ENCODE measurements around the gene SLC39A11.

DNA sequence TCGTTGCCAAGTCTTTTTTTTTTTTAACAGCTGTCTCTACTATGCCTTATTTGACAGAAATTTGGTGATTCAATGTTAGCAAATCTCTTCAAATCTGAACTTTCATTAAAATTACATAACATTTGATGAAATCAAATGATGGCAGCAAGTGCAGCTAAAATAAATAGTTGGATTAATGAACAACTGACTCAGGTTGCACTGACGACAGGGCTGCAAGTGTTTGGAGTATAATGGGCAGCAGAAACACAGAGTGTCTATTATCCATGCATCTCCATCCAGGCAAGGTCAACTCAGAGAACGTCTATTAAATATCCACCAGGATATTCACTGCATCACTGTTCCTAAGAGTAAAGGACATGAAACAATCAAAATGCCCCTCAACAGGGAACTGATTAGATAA, 109.8 kb downstream of the SLC39A11 start:
- TF ChIP-seq, protein P1, sequence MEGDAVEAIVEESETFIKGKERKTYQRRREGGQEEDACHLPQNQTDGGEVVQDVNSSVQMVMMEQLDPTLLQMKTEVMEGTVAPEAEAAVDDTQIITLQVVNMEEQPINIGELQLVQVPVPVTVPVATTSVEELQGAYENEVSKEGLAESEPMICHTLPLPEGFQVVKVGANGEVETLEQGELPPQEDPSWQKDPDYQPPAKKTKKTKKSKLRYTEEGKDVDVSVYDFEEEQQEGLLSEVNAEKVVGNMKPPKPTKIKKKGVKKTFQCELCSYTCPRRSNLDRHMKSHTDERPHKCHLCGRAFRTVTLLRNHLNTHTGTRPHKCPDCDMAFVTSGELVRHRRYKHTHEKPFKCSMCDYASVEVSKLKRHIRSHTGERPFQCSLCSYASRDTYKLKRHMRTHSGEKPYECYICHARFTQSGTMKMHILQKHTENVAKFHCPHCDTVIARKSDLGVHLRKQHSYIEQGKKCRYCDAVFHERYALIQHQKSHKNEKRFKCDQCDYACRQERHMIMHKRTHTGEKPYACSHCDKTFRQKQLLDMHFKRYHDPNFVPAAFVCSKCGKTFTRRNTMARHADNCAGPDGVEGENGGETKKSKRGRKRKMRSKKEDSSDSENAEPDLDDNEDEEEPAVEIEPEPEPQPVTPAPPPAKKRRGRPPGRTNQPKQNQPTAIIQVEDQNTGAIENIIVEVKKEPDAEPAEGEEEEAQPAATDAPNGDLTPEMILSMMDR (IDR thresholded peaks at IDR 0.05): no peak
- no peak for TF ChIP-seq SMAD4 (CRISPR knock-in tag; IDR thresholded peaks at IDR 0.05)
- no peak for TF ChIP-seq MAX (CRISPR knock-in tag; IDR thresholded peaks at IDR 0.05)
- TF ChIP-seq TP53 (CRISPR knock-in tag; IDR thresholded peaks at IDR 0.05): no peak
- no peak for TF ChIP-seq ZNF425 (CRISPR knock-in tag; conservative IDR thresholded peaks at IDR 0.05)
- no peak for TF ChIP-seq USF2 (CRISPR knock-in tag; IDR thresholded peaks at IDR 0.05)
- TF ChIP-seq STAT6 (CRISPR knock-in tag; conservative IDR thresholded peaks at IDR 0.05; ENCODE audit: low read depth): no peak
- TF ChIP-seq, protein P2, sequence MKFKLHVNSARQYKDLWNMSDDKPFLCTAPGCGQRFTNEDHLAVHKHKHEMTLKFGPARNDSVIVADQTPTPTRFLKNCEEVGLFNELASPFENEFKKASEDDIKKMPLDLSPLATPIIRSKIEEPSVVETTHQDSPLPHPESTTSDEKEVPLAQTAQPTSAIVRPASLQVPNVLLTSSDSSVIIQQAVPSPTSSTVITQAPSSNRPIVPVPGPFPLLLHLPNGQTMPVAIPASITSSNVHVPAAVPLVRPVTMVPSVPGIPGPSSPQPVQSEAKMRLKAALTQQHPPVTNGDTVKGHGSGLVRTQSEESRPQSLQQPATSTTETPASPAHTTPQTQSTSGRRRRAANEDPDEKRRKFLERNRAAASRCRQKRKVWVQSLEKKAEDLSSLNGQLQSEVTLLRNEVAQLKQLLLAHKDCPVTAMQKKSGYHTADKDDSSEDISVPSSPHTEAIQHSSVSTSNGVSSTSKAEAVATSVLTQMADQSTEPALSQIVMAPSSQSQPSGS (CRISPR knock-in tag; IDR thresholded peaks at IDR 0.05; ENCODE audit: borderline replicate concordance, low read depth): no peak
- TF ChIP-seq, protein P3, sequence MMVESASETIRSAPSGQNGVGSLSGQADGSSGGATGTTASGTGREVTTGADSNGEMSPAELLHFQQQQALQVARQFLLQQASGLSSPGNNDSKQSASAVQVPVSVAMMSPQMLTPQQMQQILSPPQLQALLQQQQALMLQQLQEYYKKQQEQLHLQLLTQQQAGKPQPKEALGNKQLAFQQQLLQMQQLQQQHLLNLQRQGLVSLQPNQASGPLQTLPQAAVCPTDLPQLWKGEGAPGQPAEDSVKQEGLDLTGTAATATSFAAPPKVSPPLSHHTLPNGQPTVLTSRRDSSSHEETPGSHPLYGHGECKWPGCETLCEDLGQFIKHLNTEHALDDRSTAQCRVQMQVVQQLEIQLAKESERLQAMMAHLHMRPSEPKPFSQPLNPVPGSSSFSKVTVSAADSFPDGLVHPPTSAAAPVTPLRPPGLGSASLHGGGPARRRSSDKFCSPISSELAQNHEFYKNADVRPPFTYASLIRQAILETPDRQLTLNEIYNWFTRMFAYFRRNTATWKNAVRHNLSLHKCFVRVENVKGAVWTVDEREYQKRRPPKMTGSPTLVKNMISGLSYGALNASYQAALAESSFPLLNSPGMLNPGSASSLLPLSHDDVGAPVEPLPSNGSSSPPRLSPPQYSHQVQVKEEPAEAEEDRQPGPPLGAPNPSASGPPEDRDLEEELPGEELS (CRISPR knock-in tag; IDR thresholded peaks at IDR 0.05): no peak
- no peak for TF ChIP-seq SP1 (CRISPR knock-in tag; conservative IDR thresholded peaks at IDR 0.05)
- TF ChIP-seq NR2C2 (CRISPR knock-in tag; IDR thresholded peaks at IDR 0.05): no peak
